Measurements from ENCODE around the gene STXBP6.

- TF ChIP-seq POLR2A (IDR thresholded peaks at IDR 0.05): no peak
- no peak for TF ChIP-seq CTCF (IDR thresholded peaks at IDR 0.05)
Observed at GRCh38 chr14:25044106-25044698, 5.7 kb downstream of the STXBP6 start.
